PC-3 (cell line): ENCODE measurements around the gene FAR2. TPM values are rescaled to one million over a fixed set of nuclear protein-coding genes. Genes with fewer than 3 reads are reported as not detected.

ENCODE experiments used
- ATAC-seq: fragments of 200-7000 bp; cut with Tn5 transposase; 2 replicates; pipeline ENCODE4 v1.9.1; 2020; ENCODE audit warnings: mild to moderate bottlenecking, moderate library complexity
- BruUV-seq: library from RNA; stranded (reverse); fragments of 400-500 nt; replicated peaks from 2 replicates; lab custom pipeline; 2021; lab: Mats Ljungman, UMichigan
- CTCF ChIA-PET: fragments of 300-600 bp; sonication (Branson Sonifier 250); formaldehyde crosslinking; loops from one replicate; lab custom pipeline; 2022; ENCODE audit warnings: antibody characterized with exemption; lab: Charles Lee
- POLR2A ChIA-PET: fragments of 300-600 bp; sonication (Branson Sonifier 250); formaldehyde crosslinking; loops from one replicate; lab custom pipeline; 2022; ENCODE audit warnings: antibody characterized with exemption; ENCODE audit not compliant: unreplicated experiment; lab: Charles Lee
- DNase-seq: peaks from one replicate; pipeline ENCODE4 v3.0.0-alpha.2; 2015
- H2AFZ ChIP-seq: fragments of 300-600 bp; sonication (generic); 2 replicates; pipeline ENCODE4 v1.6.0; 2016; ENCODE audit warnings: antibody characterized with exemption, low read length
- H3F3A ChIP-seq: fragments of 300-600 bp; sonication (generic); one replicate; pipeline ENCODE4 v1.6.0; 2017; ENCODE audit warnings: antibody characterized with exemption, low read length, control low read depth, mild to moderate bottlenecking; ENCODE audit not compliant: unreplicated experiment
- H3K27ac ChIP-seq: fragments of 300-600 bp; sonication (generic); 2 replicates; pipeline ENCODE4 v1.5.1; 2016; ENCODE audit warnings: mild to moderate bottlenecking, low read length
- H3K27me3 ChIP-seq: fragments of 300-600 bp; sonication (generic); 2 replicates; pipeline ENCODE4 v1.6.1; 2016; ENCODE audit warnings: low read length, mixed read lengths
- H3K36me3 ChIP-seq: fragments of 300-600 bp; sonication (generic); 2 replicates; pipeline ENCODE4 v1.6.1; 2016; ENCODE audit warnings: low read depth, mixed run types, low read length, mixed read lengths
- H3K4me1 ChIP-seq: fragments of 300-600 bp; sonication (generic); 2 replicates; pipeline ENCODE4 v1.5.1; 2016; ENCODE audit warnings: low read length; ENCODE audit not compliant: insufficient read depth
- H3K4me2 ChIP-seq: fragments of 300-600 bp; sonication (generic); 2 replicates; pipeline ENCODE4 v1.6.0; 2016; ENCODE audit warnings: low read length
- H3K4me3 ChIP-seq: fragments of 300-600 bp; sonication (generic); 2 replicates; pipeline ENCODE4 v1.5.1; 2016; ENCODE audit warnings: mild to moderate bottlenecking, low read length, mixed read lengths
- H3K79me2 ChIP-seq: fragments of 300-600 bp; sonication (generic); 2 replicates; pipeline ENCODE4 v1.6.1; 2017; ENCODE audit warnings: low read length, mixed read lengths
- H3K9ac ChIP-seq: fragments of 300-600 bp; sonication (generic); 2 replicates; pipeline ENCODE4 v1.6.0; 2016; ENCODE audit warnings: mild to moderate bottlenecking, low read length
- H3K9me2 ChIP-seq: fragments of 300-600 bp; sonication (generic); replicated peaks from 2 replicates; pipeline ENCODE4 v1.6.1; 2016; ENCODE audit warnings: mixed run types, low read length, mixed read lengths
- H3K9me3 ChIP-seq: fragments of 300-600 bp; sonication (generic); 2 replicates; pipeline ENCODE4 v1.6.1; 2016; ENCODE audit warnings: low read length, mixed read lengths
- H4K20me1 ChIP-seq: fragments of 300-600 bp; sonication (generic); 2 replicates; pipeline ENCODE4 v1.6.1; 2016; ENCODE audit warnings: low read length, mixed read lengths
- EZH2 ChIP-seq: fragments of 300-600 bp; sonication (generic); IDR thresholded peaks from one replicate; pipeline ENCODE4 v1.6.1; 2017; ENCODE audit warnings: antibody characterized with exemption, mild to moderate bottlenecking, low read length; ENCODE audit not compliant: unreplicated experiment
- EZH2phosphoT487 ChIP-seq: fragments of 300-600 bp; sonication (generic); IDR thresholded peaks from 2 replicates; pipeline ENCODE4 v1.6.1; 2018; ENCODE audit warnings: mild to moderate bottlenecking, antibody characterized with exemption, low read length, borderline replicate concordance
- intact Hi-C: fragments of 100-400 bp; cut with micrococcal nuclease; formaldehyde crosslinking; loops from 2 replicates; pipeline ENCODE4 v1.9.0; 2023
- total RNA-seq: library from RNA; depleted of rRNA; stranded (reverse); fragments of >200 nt; gene quantifications from 2 replicates; pipeline ENCODE4 v1.2.3, GENCODE V29; 2014
- TF ChIP-seq, protein P1 (sequence below): fragments of 300-600 bp; sonication (generic); conservative IDR thresholded peaks from 2 replicates; pipeline ENCODE4 v1.5.1; 2017; ENCODE audit warnings: antibody characterized with exemption, low read depth, mild to moderate bottlenecking, low read length

The FAR2 gene
- total RNA-seq, 1 experiment from 2014 or later, result 10.2 TPM

DNA sequence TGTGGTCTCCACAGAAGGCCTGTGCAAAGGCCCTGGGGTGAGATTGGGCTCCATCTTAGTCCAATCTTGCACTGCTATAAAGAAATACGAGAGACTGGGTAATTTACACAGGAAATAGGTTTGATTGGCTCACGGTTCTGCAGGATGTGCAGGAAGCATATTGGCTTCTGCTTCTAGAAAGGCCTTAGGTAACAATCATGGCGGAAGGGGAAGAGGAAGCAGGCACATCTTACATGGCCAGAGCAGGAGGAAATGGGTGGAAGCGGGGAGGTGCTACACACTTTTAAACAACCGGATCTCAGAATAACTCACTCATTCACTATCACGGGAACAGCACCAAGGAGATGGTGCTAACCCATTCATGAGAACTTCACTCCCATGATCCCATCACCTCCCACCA lies 55.4 kb downstream of the FAR2 start:
- Histone ChIP-seq H3K4me3 (no peak overlapping the region), H3K36me3 (no peaks in the 10 kb centered on the region), H3F3A (no peaks in the 10 kb centered on the region), H3K9me2 (no peaks in the 10 kb centered on the region; the same call in 1 of the 2 replicates), H3K4me1 (no peaks in the 10 kb centered on the region), H3K9ac (no peak overlapping the region), H3K79me2 (no peaks in the 10 kb centered on the region), H3K9me3 (no peaks in the 10 kb centered on the region), H2AFZ (no peak overlapping the region), H3K27me3 (no peaks in the 10 kb centered on the region), H3K4me2 (no peak overlapping the region), H3K27ac (no peak overlapping the region), H4K20me1 (no peaks in the 10 kb centered on the region)
- no peak for TF ChIP-seq EZH2phosphoT487
- TF ChIP-seq EZH2, result no peak
- TF ChIP-seq, protein P1, sequence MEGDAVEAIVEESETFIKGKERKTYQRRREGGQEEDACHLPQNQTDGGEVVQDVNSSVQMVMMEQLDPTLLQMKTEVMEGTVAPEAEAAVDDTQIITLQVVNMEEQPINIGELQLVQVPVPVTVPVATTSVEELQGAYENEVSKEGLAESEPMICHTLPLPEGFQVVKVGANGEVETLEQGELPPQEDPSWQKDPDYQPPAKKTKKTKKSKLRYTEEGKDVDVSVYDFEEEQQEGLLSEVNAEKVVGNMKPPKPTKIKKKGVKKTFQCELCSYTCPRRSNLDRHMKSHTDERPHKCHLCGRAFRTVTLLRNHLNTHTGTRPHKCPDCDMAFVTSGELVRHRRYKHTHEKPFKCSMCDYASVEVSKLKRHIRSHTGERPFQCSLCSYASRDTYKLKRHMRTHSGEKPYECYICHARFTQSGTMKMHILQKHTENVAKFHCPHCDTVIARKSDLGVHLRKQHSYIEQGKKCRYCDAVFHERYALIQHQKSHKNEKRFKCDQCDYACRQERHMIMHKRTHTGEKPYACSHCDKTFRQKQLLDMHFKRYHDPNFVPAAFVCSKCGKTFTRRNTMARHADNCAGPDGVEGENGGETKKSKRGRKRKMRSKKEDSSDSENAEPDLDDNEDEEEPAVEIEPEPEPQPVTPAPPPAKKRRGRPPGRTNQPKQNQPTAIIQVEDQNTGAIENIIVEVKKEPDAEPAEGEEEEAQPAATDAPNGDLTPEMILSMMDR, result no peak
- intact Hi-C loops, result no loop called here
- no TSS peak for BruUV-seq
- DNase-seq, result no peak
- CTCF ChIA-PET, result no interaction called here
- ATAC-seq, result no peak
- POLR2A ChIA-PET, result no interaction called here

DNA sequence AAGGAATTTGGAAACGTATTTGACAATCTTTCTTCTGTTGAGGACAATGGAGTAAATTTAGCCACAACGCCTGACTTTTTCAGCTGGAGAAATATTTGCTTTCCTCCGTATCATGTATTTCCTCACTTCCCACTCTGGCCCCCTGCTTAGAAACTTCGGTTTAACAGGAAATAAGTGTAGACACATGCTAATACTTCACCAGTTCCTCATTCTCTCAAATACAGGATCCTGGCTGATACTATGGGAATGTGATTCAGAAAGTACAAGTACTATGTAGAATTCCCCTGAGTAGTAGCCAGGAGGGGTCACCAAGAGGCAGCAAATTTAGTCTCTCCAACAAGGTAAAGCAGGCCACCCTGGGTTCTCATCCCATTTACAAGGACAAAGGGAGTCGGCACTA lies 58.0 kb downstream of the FAR2 start:
- no TSS peak for BruUV-seq
- ChIA-PET CTCF (no interaction called here), POLR2A (no interaction called here)
- peak; percentile 24 for DNase-seq
- ATAC-seq, result peak; percentile 40
- H3K27me3 ChIP-seq, result no peaks in the 10 kb centered on the region
- intact Hi-C loops, result no loop called here
- H3K4me3 ChIP-seq, result no peak overlapping the region
- no peak overlapping the region for H3K4me2 ChIP-seq
- H3K9me2 ChIP-seq, result no peaks in the 10 kb centered on the region; the same call in 1 of the 2 replicates
- no peaks in the 10 kb centered on the region for H3K4me1 ChIP-seq
- no peak overlapping the region for H3K9ac ChIP-seq
- H3K9me3 ChIP-seq, result no peaks in the 10 kb centered on the region
- no peak overlapping the region for H2AFZ ChIP-seq
- no peaks in the 10 kb centered on the region for H3K79me2 ChIP-seq
- TF ChIP-seq, protein P1, result peak; percentile 28; the same call in 1 of the 2 replicates
- no peak for TF ChIP-seq EZH2
- no peak for TF ChIP-seq EZH2phosphoT487
- no peaks in the 10 kb centered on the region for H4K20me1 ChIP-seq
- no peaks in the 10 kb centered on the region for H3F3A ChIP-seq
- H3K27ac ChIP-seq, result no peak overlapping the region
- H3K36me3 ChIP-seq, result no peaks in the 10 kb centered on the region

DNA sequence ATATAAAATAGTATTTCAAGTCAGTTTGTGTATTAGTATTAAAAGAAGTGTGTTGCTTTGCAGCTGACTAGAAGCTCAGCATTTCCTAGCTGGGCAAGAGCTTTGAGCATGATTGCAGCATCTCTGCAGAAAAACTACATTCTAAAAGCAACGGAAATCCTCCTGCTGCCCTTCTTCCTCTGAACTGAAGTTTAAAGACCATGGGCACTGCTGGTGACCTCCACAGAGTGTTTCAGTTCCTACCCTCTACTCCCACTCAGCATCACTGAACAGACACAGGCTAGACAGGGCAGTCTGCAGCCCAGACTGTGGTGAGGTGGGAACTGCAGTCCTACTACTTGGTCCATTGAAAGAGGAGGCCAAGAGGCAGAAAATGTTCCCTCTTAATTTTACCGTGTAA lies 59.0 kb downstream of the FAR2 start:
- BruUV-seq, result no TSS peak
- intact Hi-C loops, result no loop called here
- DNase-seq (no peak), ATAC-seq (no peak)
- Histone ChIP-seq H3K9me2 (no peaks in the 10 kb centered on the region; the same call in 1 of the 2 replicates), H3F3A (no peaks in the 10 kb centered on the region), H3K9me3 (no peaks in the 10 kb centered on the region), H4K20me1 (no peaks in the 10 kb centered on the region), H3K36me3 (no peaks in the 10 kb centered on the region), H3K27me3 (no peaks in the 10 kb centered on the region), H3K4me1 (no peaks in the 10 kb centered on the region), H3K79me2 (no peaks in the 10 kb centered on the region), H3K4me3 (no peak overlapping the region), H3K9ac (no peak overlapping the region), H3K27ac (no peak overlapping the region), H3K4me2 (no peak overlapping the region), H2AFZ (no peak overlapping the region)
- TF ChIP-seq EZH2phosphoT487 (no peak), EZH2 (no peak)
- TF ChIP-seq, protein P1, result no peak
- CTCF ChIA-PET, result no interaction called here
- POLR2A ChIA-PET, result no interaction called here
